ENCODE results near the gene SLC9A9.

GRCh38 chr3:143484846-143485512 lies 363.3 kb downstream of the SLC9A9 start:
- TF ChIP-seq CTCF (IDR thresholded peaks at IDR 0.05; ENCODE audit: low read depth, low read length) = no peak
- TF ChIP-seq POLR2A (IDR thresholded peaks at IDR 0.05; ENCODE audit: extremely low read depth, insufficient read length) = no peak
- no peak for TF ChIP-seq MAX (IDR thresholded peaks at IDR 0.05; ENCODE audit: low read depth, low read length)
- TF ChIP-seq MYC (IDR thresholded peaks at IDR 0.05; ENCODE audit: low read depth, low read length) = no peak

All from NB4 (cell line).